IMR-90 (cell line): ENCODE data around the gene SPATA2L.

ENCODE experiments used
- CEBPB ChIP-seq: IDR thresholded peaks from 2 replicates; pipeline ENCODE4 v1.6.1; 2012; ENCODE audit warnings: low read depth, low read length, improper control_type of control experiment
- CHD1 ChIP-seq: IDR thresholded peaks from 2 replicates; pipeline ENCODE4 v1.6.1; 2012; ENCODE audit warnings: low read depth, low read length, improper control_type of control experiment
- FOS ChIP-seq: fragments of 150-350 bp; IDR thresholded peaks from 2 replicates; pipeline ENCODE4 v1.6.1; 2016; ENCODE audit warnings: low read depth, low read length
- MAZ ChIP-seq: IDR thresholded peaks from 2 replicates; pipeline ENCODE4 v1.6.1; 2012; ENCODE audit warnings: low read depth, mild to moderate bottlenecking, low read length, improper control_type of control experiment, moderate library complexity, borderline replicate concordance
- MXI1 ChIP-seq: IDR thresholded peaks from 2 replicates; pipeline ENCODE4 v1.6.1; 2012; ENCODE audit warnings: low read depth, mild to moderate bottlenecking, low read length, moderate library complexity, borderline replicate concordance
- POLR2A ChIP-seq: IDR thresholded peaks from 2 replicates; pipeline ENCODE4 v1.6.1; 2012; ENCODE audit warnings: mild to moderate bottlenecking, low read depth, low read length
- RAD21 ChIP-seq: IDR thresholded peaks from 2 replicates; pipeline ENCODE4 v1.6.1; 2012; ENCODE audit warnings: low read length, improper control_type of control experiment
- RCOR1 ChIP-seq: IDR thresholded peaks from 2 replicates; pipeline ENCODE4 v1.6.1; 2012; ENCODE audit warnings: mild to moderate bottlenecking, low read length, improper control_type of control experiment; ENCODE audit not compliant: insufficient replicate concordance
- RFX5 ChIP-seq: IDR thresholded peaks from 2 replicates; pipeline ENCODE4 v1.8.0; 2012; ENCODE audit warnings: low read depth, mild to moderate bottlenecking, low read length, moderate library complexity
- USF2 ChIP-seq: fragments of 150-350 bp; IDR thresholded peaks from 2 replicates; pipeline ENCODE4 v1.6.1; 2017; ENCODE audit warnings: mild to moderate bottlenecking, antibody characterized with exemption, low read length, low read depth
- TF ChIP-seq, protein P1 (sequence below): conservative IDR thresholded peaks from 2 replicates; pipeline ENCODE4 v1.5.1; 2012; ENCODE audit warnings: mild to moderate bottlenecking, low read depth, low read length, improper control_type of control experiment
- TF ChIP-seq, protein P2 (sequence below): fragments of 150-350 bp; IDR thresholded peaks from 2 replicates; pipeline ENCODE4 v1.6.1; 2016; ENCODE audit warnings: low read depth, mild to moderate bottlenecking, low read length, moderate library complexity, borderline replicate concordance

DNA sequence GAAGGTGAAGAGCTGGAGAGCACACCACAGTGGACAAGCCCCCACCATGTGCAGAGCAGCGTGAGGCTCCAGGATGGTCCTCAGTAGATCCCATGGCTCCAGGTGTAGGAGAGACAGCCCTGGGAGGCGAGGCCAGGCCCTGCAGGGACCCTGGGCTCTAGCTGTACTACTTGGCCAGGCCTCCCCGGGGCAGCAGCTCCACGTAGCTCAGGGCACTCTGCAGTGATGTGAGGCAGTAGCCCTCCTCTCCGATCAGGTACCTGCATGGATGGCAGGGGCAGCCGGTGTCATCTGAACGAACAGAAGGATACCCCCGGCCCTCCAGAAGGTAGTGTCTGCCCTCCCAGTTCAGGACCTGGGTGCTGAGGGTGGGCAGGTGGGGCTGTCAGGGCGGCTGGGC, 6.2 kb upstream of the SPATA2L start:
- no peak for TF ChIP-seq POLR2A
- TF ChIP-seq, protein P1, sequence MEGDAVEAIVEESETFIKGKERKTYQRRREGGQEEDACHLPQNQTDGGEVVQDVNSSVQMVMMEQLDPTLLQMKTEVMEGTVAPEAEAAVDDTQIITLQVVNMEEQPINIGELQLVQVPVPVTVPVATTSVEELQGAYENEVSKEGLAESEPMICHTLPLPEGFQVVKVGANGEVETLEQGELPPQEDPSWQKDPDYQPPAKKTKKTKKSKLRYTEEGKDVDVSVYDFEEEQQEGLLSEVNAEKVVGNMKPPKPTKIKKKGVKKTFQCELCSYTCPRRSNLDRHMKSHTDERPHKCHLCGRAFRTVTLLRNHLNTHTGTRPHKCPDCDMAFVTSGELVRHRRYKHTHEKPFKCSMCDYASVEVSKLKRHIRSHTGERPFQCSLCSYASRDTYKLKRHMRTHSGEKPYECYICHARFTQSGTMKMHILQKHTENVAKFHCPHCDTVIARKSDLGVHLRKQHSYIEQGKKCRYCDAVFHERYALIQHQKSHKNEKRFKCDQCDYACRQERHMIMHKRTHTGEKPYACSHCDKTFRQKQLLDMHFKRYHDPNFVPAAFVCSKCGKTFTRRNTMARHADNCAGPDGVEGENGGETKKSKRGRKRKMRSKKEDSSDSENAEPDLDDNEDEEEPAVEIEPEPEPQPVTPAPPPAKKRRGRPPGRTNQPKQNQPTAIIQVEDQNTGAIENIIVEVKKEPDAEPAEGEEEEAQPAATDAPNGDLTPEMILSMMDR = no peak
- no peak for TF ChIP-seq RAD21
- no peak for TF ChIP-seq CEBPB
- no peak for TF ChIP-seq RFX5
- no peak for TF ChIP-seq USF2
- TF ChIP-seq, protein P2, sequence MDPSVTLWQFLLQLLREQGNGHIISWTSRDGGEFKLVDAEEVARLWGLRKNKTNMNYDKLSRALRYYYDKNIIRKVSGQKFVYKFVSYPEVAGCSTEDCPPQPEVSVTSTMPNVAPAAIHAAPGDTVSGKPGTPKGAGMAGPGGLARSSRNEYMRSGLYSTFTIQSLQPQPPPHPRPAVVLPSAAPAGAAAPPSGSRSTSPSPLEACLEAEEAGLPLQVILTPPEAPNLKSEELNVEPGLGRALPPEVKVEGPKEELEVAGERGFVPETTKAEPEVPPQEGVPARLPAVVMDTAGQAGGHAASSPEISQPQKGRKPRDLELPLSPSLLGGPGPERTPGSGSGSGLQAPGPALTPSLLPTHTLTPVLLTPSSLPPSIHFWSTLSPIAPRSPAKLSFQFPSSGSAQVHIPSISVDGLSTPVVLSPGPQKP = no peak
- no peak for TF ChIP-seq MXI1
- no peak for TF ChIP-seq MAZ
- no peak for TF ChIP-seq FOS
- no peak for TF ChIP-seq RCOR1
- TF ChIP-seq CHD1 = no peak
